Activated naive CD4-positive, alpha-beta T cell (primary cell): Measurements from ENCODE around the gene HNRNPL.
"Not testable (repeated sequence)": the region's sequence is repeated elsewhere in the genome, so short reads cannot be mapped to it uniquely, and the experiment has no call there.

ENCODE experiments used
- DNase-seq, 4 experiments: peaks; one replicate each; lab custom pipeline; 2025; lab: John Stamatoyannopoulos, UW

HNRNPL gene

DNA sequence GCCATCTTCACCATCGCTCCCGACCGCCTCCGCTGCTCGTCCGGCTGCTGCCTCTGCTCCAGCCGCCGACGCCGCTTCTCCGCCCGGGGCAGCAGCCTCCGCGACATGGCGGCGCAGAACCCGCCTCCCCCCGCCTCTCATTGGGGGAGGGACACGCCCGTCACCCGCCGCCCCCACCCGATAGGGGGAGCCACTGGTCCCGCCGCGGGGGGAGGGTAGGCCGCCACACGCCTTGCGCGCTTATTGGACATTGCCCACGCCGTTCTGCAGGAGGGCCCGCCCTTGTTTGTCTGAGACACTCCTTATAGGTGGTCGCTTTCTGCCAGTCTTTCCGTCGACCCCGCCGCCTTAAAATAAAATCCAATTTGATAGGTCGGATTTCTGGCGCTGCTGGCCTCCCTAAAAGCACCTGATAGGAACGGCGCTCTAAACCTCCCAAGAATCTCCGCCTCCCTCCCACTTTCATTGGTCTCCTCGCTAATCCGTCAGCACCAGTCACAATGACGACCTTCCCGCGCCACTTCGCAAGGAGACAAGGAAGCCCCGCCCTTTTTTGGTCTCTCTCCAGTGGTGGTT, at the start of gene HNRNPL:
Gene HNRNPL (minus strand): TSS at position 127 of the 576 bp plus-strand sequence. CDS start 20 bp downstream, at position 107.
- DNase-seq: peak; percentile 99

DNA sequence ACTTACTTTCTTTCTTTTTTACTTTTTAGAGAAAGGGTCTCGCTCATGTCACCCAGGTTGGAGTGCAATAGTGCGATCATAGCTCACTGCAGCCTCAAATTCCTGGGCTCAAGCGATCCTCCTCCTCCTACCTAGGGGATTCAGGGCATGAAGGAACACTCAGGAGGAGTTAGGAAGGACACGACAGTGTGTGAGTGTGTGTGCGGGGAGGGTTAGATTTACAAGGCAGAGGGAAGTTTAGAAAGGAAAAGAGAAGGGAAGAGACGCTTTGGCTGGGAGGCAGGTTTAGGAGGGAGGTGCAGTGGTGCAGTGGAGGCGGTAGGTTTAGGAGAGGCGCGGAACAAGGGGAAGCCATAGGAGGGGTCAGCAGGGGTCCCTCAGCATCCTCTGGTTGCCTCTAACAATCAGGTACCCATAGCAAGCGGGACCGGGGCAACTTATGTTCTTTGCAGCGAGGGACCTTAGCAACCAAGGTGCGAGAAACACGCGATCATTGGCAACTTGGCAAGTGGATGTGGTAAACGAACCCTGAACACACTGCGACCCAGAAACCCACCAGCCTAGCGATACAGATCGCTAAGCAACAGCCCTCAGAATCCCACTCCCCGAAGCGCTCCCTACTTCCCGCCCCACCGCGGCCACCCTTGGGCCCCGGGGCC, 49.1 kb upstream of the HNRNPL start:
- DNase-seq: no peak

GRCh38 chr19:38894968-38895367, 45.2 kb upstream of the HNRNPL start:
- DNase-seq: no peak

DNA sequence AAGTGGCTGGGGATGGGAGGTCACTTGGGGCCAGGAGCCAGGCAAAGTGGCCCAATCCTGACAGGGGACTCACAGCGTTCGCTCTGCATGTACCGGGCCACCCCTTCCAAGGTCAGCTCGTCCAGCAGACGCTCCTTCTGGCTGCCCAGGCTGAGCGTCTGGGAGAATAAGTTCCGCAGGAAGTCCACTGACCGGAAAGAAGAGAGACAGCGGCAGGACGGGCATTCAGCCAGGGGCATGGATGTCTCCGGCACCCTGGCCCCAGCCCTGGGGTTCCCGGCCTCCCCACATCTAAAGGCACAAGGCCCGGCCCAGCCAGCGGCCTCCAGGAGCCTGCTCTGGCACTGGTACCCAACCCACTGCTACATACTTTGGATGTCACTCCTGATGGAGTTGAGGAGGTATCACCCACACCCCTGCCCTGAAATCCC, 43.6 kb upstream of the HNRNPL start:
- no peak for DNase-seq

DNA sequence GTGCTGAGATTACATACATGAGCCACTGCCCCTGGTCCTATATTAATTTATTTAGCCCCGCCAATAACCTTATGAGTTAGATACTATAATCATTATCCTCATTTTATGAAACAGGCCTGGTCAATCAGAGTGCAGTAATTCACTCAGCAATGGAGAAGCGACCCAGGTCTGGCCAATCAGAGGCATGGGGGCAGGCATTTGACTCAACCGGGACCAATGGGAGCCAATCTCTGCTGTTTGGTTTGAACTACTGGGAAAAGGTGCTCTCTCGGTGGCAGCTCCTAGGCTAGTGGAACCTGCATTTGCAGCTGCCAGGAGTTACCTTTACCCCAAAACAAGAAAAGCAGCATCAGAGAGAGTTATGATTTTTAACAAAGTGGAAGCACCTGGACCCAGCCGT, 43.1 kb upstream of the HNRNPL start:
- no peak for DNase-seq

DNA sequence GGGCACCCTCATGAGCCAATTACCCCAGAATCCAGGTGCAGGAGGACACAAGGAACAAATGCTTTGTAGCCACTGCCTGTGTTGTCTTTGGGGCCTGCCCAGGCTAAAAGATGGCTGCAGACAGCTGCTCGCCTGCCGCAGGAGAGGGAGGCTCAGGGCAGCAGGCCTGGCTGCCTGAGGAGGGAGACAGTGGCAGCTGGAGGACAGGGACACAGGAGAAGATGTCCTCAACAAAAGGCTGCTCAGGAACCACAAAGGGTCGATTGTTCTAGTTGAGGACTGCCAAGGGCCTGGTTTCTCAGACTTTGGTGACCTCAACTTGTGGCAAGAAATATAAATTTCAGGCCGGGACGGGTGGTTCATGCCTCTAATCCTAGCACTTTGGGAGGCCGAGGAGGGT, 42.0 kb upstream of the HNRNPL start:
- no peak for DNase-seq

DNA sequence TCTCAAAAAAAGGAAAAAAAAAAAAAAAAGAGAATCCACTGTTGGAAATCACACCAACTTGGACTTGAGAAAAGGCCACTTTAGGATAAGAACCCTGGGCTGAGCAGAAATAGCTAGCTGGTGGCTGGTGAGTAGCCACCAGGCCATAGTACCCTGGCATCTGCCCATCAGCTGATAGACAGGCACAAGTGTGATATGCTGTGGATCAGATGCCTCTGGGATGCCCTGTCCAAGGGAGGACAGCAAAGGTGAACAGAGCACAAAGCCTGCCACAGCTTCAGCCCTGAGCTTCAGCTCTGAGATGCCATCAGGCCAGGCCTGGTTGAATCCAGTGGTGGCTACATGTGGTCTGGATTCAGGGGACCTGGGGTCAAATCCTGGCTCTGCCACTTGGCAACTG, 40.9 kb upstream of the HNRNPL start:
- no peak for DNase-seq

- no peak for DNase-seq
Measured at GRCh38 chr19:38889803-38890202, 40.0 kb upstream of the HNRNPL start.

DNA sequence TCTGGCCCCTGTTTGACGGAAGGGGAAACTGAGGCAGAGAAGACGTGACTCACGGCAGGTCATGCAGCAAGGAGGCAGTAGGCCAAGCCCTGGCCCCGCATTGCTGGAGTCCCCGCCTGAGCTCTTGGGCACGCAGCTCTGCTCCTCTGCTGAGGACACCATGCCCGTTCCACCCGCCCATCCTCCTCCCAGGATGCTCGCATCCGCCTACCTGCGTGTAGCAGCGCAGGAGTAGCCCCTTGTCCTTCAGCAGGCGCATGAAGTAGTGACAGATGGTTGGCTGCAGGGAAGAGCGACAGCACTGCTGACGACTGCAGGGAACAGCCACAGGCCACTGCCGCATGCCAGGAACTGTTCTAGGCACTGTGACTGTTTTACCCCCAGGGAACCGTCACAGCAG, 39.1 kb upstream of the HNRNPL start:
- no peak for DNase-seq

GRCh38 chr19:38884691-38885090, 34.9 kb upstream of the HNRNPL start:
- not testable (repeated sequence) for DNase-seq

DNA sequence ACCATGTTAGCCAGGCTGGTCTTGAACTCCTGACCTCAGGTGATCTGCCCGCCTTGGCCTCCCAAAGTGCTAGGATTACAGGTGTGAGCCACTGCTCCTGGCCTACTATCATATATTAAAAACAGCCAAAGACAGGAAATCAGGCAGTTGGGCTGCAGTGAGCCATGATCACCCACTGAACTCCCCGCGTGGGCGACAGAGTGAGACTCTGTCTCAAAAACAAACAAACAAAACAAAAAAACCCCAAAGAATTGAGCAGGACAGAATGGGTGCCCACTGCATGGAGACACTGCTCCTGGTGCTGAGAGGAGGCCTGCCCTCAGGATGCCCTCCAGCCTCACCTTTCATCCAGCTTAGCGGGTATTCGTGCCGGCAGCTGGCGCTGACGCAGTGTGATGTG, 33.5 kb upstream of the HNRNPL start:
- no peak for DNase-seq

DNA sequence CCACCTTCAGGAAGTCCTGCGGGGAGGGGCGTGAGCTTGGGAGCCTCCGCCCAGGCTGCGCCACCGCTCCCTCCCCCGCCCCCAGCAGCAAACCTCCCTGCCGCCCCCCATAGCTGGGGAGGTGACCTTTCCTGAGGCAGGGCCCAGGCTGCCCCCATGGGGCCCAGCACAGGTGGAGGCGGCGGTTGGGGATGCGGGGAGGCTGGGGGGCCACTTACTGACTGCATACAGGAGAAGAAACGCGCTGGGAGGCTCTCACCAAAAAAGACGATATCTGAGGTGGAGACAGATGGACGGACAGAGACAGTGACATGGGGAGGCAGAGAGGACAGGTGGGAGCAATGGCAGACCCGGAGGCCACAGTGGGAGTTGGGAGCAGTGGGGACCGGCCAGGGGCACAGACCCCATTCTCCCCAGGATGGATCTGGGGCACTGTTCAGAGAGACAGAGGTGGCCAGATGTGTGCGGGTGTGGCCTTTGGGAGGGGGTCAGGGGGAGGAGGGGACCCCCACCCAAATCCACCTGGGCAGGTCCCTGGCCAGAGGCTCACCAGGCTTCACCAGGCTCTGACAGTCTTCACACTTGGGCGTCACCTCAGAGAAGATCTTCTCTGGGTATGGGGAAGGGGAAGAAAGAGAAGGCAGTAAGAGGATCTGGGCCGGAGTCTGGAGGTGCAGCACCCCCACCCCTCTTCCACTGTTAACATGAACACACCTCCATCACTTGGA, 31.3 kb upstream of the HNRNPL start:
- no peak for DNase-seq

GRCh38 chr19:38880076-38880881, 30.5 kb upstream of the HNRNPL start:
- DNase-seq: no peak

DNA sequence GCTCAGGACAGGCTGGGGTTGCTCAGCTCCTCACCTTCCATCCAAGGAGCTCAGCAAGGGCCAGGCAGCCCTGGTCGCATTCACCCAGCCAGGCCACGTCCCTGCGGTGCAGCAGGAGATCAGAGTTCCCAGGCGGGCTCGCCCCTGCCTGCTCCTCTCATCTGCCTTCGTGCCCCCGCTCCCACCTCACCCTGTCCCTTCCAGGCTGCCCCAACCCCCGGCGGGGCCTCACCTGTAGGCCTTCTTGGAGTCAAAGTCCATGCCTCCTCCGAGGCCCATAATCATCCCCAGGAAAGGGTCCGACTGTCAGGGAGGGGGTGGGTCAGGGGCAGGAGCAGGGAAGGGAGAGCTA, 29.6 kb upstream of the HNRNPL start:
- DNase-seq: no peak

- no peak for DNase-seq
Measured at GRCh38 chr19:38878575-38879399, 29.0 kb upstream of the HNRNPL start.

- DNase-seq: peak in 3 of 4 experiments; percentile 25 to 66 (median 58)
Measured at GRCh38 chr19:38877781-38878574, 28.2 kb upstream of the HNRNPL start, which contains the start of gene RINL. Gene RINL (minus strand): TSS chr19:38878275. CDS start chr19:38876742, 1,533 bp downstream.

- no peak for DNase-seq
Measured at GRCh38 chr19:38875656-38876395, 26.0 kb upstream of the HNRNPL start.

DNA sequence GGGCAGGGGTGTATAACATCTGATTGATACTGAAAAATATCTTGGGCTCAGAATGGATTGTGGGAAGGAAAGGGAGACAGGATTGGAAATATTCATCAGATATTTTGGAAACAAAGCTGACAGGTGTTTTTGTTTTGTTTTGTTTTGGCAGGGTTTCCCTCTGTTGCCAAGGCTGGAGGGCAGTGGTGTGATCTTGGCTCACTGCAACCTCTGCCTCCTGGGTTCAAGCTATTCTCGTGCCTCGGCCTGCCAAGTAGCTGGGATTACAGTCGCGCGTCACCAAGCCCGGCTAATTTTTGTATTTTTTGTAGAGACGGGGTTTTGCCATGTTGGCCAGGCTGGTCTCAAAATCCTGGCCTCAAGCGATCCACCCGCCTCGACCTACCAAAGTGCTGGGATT, 23.6 kb upstream of the HNRNPL start:
- not testable (repeated sequence) for DNase-seq

GRCh38 chr19:38870612-38871011, 20.8 kb upstream of the HNRNPL start:
- no peak for DNase-seq
